ENCODE results near the gene NNAT.
"Not testable (repeated sequence)": the region's sequence is repeated elsewhere in the genome, so short reads cannot be mapped to it uniquely, and the experiment has no call there.

NNAT gene

DNA sequence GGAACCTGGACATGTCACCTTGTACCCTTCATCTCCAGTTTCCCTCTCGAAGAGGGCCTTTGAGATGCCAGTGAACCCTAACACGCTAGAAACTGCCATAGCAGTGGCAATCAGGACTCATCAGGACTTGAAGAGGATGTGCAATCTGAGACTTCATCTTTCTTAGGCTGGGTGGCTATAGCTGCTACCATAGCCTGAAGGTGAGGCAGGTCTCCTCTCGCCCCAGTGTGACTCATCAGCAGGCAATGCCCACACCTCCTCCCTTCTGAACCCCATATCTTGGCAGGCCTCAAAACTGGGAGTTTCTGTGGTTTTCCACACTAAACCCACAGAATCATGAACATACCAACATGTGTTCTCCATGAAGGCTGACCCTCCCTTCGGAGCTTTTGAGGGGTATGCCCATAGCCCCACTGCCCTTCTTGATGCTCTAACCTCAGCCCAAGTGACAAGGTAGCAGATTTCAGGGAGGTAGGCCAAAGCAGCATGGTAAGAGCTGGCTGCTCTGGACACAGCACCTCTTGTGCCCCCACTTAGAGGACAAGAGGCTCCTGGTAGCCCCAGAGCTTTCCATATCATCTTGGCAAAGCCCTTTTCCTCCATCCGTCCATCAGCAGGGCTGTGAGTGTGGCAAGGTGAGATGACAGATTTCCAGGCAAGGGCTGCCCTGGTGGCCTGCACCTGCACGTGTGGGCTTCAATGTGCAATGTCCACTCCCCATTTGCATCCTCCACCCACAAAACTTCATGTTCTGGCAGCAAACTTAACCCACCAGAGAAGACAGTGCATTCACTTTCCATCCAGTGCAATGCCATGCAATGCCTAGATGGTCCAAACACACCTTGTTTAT is 4.0 kb downstream of the NNAT start:
- DNase-seq = no peak

DNA sequence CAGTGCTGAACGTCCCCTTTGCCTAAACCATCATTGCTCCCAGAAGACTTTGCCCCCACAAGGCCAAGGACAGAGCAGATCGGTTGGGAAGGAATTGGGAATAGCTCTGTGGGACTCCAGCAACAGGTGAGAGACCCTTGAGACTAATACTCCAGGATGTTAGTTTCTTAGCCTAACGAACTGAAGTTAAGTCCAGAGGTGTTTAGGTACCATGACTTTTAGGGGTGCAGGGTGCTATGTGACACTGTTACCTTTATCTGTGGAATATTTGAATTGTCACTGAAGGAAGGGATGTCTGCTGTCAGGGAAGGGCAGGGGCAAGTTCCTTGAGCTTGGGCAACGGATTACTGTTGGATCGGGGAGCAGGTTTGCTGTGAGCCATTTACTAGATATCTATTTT is 4.8 kb downstream of the NNAT start:
- no peak for DNase-seq

DNA sequence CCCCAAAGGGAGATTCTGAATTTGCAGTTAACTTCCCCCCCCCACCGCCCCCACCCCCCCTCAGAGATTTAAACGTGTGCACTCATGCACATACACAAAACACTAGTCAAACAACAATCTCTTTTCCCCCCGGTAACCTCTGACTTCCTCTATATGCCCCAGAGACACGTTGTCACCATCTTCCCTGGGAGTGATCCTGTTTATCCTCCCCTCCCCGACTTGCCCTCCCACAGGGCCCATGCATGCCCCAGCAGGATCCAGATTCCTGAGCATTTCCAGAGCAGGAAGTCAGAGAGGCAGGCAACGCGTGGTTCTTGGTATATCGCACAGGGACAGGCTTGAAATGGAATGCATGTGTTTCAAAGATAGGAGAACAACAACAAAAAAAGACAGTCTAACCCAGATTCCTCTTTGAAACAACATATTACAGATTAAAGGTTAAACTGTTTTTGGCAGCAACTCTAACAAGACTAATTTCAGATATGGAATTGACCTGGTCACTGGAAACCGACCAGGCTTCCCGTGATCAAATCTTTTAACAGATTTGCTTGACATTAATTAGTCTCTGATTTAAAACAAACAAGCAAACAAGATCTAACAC is 5.3 kb downstream of the NNAT start:
- no peak for DNase-seq

DNA sequence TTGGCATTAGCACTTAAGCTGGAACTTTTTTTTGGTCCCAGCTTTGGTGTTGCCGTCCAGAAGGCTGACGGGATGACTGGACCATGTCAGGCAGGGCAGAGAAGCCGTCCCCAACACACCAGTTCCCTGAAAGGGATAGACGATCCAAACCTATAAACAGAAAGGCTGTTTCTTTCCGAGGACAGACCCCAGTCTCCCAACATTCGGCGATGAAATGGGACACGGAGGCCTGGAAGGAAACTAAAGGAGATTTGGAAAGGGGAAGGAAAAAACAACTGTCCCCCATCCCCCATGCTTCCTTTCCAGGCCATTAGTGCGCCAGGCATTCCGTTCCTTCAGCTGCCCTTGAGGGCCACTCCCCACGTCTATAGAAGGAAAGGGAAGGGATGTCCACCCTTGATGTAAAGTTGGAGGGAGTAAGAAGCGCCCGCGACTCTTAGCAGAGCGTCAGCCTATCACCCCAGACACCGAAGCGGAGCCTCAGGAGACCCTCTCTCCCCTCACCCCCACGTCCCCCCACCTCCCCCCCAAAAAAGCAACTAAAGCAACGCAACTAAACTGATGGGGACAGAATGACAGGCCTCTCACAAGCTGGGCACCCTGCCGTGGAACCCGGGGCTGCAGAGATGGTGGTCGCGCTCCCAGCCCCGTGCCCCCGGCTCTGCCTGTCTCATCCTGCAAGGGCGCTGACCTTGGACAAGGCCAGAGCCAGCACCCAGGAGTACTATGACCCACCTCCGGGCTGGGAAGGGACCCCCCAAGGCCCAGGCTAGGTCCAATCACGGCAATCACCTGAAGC is 6.0 kb downstream of the NNAT start:
- no peak for DNase-seq

DNA sequence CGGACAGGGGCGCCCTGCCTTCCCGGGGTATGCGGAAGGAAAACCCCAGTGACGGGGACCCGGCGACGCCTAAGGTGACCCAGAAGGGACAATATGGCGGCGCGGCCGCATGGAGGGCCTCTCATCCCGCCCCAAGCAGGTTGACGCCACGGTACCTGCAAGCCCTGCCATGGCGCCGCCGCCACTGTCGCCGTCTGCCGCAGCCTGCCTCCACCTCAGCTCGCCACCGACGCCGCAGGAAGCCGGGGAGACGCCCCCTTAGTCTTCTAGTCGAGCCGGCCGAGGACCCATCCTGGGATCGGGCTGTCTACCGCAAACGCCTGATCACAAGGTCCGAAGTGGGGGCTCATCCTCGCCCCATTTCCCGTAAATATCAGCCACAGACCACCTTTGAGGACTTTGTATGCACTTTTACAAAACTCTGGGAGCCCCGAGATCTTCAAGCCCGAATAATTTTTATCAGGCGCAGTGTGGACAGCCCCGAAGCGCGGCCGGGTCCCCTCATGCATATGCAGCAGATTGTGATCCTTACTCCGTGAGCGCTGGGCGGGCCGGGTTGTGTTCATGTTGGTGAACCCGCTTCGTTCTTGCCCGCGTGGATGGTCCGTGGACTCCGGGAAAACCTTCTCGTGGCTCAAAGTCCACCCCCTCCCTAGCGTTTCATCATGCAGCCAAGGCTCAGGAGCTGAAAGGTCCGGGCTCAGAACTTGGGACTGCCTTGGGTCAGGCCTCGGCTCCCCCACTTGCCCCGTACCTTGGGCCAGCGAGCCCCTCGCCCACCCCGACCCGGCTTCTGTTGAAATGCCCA is 6.8 kb downstream of the NNAT start, which contains the start of gene BLCAP:
Gene BLCAP (minus strand): TSS at position 239 of the 808 bp plus-strand sequence. CDS start 8,702 bp downstream, outside the sequence.
- DNase-seq = peak; percentile 91

DNA sequence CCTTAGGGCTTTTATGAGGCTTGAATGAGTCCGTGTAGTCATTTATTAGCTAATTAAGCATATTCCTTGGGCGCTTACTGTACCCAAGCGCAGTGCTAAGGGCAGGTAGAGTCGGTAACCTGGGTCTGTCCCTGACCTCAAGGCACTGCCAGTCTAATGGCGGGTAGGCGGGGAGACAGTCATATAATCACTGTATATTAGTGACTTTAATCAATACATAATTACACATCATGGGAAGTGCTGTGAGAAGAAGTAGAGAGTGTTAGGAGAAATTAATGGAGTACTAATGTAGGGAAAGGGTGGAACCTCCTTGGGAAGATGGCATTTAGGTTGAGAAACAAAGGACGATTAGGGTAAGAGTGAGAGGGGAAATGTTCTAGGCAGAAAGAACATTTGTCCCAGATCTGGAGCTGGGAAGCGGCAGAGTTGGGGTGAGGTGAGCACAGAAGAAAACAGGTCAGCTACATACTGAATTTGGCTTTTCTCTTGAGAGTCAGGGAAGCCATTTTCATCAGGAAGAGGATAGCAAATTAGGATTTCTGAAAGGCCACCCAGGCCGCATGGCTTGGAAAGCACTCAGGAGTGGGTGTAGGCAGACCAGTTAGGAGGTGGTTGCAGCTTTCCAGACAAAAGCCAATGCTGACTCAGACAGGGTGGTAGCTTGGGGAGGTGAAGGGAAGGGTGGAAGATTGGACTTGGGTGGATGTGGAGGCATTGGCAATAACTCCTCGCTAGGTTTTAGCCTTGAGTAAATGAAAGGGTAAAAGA is 7.6 kb downstream of the NNAT start:
- no peak for DNase-seq

DNA sequence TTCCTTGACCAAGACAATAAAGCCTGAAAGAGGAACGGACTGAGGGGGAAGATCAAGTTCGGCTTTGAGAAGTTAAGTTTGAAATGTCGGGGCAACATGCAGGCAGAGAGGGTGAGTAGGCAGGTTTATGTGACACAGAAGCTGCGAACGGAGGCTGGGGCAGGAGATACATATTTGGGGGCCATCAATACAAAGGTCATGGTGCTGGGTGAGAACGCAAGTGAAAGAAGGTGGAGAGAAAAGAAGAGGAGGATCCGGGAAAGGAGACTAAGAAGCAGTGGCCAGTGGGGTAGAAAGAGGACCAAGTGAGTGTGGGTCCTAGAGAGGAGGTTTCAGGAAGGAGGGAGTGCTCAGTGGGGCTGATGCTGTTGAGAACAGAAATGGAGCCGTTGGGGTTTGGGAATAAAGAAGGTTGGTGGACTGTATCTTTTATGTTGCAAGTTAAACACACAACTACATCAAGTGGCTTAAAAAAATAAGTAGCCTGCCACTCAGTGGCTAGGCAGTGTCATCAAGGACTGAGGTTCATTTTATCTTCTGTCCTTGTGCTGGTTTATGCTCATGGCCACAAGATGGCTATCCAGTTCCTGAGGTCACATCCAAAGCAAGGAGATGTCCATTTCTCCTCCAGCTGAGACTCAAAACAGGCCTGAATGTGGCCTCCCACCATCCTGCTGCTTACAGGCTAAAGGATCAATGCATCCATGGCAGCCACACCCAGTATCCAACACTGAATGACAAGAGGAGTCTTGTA is 8.3 kb downstream of the NNAT start:
- no peak for DNase-seq

DNA sequence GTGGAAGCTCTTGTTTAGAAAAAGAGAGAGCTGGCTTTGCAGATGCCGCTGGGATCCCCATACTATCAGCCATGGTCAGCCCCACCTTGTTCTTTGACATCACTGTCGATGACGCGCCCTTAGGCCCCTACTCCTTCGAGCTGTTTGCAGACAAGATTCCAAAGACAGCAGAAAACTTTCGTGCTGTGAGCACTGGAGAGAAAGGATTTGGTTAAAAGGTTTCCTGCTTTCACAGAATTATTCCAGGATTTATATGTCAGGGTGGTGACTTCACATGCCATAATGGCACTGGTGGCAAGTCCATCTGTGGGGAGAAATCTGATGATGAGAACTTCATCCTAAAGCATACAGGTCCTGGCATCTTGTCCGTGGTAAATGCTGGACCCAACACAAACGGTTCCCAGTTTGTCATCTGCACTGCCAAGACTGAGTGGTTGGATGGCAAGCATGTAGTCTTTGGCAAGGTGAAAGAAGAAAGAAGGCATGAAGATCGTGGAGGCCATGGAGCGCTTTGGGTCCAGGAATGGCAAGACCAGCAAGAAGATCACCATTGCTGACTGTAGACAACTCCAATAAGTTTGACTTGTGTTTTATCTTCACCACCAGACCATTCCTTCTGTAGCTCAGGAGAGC is 9.0 kb downstream of the NNAT start:
- no peak for DNase-seq

DNA sequence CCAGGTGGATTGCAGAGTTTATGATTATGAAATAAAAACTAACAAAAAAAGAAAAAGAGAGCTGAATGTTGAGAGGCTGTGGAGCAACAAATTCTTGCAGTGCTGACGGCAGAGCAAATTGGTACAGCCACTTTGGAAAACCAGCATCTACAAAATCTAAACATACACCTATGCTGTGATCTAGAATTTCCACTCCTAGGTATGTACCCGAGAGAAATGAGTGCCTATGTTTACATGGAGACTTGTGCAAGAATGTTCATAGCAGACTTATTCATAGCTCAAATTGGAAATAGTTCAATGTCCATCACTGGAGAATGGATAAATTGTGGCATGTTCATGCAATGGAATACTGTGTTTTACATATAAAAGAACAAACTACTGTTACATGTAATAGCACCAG is 9.6 kb downstream of the NNAT start:
- DNase-seq = no peak

DNA sequence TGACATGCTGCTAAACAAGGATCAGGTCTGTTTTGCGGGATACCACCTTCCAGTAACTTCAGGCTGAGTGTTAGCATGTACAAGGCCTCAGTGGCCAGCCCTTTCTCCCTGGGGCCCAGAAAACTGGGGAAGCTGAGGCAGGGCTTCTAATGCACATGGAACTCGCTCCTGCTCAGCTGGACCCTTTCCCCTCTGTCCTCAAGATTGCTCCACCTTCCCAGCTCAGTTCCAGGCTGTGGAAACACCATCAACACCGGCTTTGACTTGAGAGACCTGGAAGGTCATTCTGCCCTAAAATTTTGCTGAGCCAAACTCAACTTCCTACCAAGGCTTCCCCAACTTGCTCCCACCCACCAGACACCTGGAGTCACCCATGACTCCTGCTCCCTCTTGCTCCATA is 10.8 kb downstream of the NNAT start:
- no peak for DNase-seq

DNA sequence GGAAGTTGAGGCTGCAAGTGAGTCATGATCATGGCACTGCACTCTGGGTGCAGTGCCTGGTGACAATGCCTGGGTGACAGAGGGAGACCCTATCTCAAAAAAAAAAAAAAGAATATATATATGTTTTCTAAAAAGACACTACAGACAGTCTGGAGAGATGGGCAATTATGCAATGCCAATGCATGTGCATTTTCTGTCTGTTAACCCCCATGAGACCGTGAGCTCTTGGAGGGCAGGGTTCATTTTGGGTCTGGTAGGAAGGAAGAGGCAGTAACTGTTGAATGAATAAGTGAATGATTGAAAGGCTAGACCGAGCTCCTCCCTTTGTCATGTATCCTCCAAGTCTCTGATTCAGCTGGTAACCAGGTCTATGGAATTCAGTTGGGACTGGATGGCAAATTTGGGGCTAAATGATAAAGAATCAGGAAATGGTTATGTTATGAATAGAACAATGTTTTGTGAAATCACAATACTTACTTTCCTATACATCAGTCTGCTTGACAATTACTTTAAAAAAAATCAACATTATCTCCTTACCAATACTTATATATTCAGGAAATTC is 12.2 kb downstream of the NNAT start:
- no peak for DNase-seq

DNA sequence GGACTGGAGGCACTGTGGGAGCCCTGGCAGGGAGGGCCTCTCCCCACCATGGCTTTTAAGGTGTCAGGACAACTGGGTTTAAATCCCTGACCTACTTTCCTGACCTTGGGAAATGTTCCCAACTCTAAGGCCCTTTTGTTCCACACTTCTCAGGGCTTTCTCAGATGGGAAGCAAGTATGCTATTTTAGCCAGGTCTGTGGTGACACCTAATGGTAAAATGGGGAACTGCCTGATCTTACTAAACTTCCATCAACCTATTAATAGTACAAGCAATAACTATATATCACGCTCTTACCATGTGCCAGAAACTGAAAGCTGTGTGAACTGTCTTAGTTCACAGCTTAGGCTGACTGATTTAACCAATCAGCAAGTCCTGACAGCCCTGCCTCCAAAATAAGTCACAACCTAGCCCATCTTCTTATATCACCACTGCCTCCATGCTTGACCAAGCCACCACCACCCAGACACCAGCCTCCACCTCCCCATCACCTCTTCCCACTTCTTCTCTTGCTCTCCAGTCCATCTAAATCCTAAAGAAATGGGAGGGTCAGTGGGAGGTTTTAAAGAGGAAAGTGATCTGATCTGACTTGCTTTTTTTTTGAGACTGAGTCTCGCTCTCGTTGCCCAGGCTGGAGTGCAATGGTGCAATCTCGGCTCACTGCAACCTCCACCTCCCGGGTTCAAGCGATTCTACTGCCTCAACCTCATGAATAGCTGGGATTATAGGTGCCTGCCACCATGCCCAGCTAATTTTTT is 13.5 kb downstream of the NNAT start:
- DNase-seq = peak; percentile 83

DNA sequence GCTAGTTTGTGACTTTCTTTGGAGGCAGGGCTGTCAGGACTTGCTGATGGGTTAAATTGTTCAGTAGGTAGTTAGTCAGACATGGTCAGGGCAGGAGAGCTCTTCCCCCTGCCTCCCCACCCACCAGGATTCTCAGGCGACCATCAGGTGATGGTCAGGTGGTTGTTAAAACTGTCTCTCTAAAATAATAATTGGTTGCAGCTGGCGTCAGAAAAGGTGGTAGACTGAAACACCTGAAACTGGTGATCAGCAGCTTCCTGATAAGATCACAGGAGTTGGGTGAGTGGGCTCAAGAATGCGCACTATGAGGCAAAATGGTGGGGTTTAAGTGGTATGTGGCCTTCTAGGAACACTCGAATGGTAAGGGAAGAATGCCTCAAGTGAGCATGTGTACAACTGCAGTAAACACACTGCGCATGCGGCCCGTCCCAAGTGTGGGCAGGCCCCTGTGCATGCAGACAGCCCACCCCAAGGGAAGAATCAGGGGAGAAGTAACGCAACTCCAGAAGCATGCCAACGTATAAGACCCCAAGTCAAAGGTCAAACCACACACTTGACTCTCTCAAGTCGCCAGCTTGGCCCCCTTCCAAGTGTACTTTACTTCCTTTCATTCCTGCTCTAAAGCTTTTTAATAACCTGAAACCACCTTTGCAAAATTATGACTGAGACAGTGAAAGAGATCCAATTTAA is 14.5 kb downstream of the NNAT start:
- DNase-seq = peak; percentile 7

DNA sequence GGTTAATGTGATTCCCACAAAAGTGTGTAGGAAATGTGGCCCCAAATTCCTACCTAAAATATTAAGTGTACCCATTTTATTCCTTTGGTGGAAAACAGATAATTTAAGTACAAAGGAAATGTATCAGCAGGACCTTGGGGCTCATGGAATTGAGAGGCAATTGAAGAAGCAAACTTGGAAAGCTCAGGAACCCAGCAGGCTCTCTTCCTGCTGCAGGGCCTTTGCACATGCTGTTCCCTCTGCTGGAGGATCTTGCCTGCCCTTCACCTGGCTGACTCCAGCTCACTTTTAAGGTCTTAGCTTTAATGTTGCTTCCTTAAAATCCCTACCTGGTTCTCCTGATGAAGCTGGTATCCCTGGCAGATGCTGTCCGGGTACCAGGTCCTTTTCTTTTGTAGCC is 16.5 kb downstream of the NNAT start:
- DNase-seq = no peak

DNA sequence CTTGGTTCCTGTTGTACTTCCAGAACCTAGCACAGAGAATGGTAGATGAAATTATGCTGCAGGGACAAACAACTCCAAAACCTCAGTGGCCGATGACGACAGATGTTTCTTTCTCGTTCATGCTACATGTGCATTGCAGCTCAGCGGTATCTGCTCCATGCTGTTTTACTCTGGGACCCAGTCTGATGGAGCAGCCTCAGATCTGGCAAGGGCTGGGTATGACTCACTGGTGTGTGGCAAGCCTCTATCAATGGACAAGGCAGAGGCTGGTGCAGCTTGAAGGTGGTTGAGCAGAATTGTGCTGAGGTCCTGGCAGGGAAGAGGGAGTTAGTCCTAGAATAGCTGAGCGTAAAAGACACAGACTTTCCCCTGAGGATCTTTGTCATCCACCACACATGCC is 17.0 kb downstream of the NNAT start:
- DNase-seq = no peak

DNA sequence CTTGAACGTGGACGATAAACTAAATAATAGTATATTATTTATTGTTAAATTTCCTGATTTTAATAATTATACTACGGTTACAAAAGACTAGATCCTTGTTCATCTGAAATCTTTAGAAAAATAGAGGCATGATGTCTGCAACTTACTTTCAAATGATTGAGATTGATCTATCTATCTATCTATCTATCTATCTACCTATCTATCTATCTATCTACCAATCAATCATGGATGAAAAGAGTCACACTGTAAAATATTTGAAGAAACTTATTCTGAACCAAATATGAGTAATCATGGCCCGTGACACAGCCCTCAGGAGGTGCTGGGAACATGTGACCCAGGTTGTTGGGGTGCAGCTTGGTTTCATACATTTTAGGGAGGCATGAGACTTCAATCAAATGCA is 18.4 kb downstream of the NNAT start:
- no peak for DNase-seq

DNA sequence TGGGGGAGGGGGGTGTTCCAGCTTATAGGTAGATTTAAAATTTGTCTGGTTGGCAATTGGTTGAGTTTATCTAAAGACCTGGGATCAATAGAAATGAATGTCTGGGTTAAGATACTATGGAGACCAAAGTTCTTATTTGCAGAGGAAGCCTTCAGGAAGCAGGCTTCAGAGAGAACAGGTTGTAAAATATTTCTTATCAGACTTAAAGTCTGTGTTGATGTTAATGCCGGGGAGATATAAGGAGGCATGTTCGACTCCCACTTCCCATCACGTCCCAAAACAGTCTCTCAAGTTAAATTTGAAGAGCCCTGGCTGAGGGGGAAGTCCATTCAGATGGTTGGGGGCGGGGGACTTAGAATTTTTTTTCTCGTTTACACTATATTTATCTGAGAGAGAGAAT is 19.0 kb downstream of the NNAT start:
- DNase-seq = no peak

DNA sequence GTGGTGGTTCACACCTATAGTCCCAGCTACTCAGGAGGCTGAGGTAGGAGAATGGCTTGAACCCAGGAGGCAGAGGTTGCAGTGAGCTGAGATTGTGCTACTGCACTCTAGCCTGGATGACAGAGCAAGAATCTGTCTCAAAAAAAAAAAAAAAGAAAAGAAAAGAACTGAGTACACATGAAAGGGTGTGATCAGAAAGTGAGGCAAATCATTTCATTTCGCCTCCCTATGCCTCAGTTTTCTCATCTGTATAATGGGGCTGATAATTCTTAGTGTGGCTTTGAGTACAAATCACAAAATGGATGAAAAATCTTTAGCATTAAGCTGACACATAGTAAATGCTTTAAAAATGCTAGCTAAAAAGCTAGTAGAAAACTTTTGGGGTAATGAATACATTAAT is 19.8 kb downstream of the NNAT start:
- not testable (repeated sequence) for DNase-seq

DNA sequence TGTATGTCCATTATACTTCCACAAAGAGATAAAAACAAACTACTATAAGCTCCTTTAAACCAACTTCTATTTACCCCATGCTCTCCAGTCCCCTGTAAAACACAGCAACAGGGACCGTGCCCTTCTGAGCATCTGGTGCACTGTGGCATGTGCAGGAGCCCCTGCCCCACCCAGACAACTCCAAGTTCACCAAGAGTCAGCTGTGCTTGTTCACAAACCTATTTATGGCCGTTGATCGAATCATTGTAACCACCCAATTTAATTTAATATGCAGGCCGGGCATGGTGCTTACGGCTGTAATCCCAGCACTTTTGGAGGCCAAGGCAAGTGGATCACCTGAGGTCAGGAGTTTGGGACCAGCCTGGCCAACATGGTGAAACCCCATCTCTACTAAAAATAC is 20.3 kb downstream of the NNAT start:
- DNase-seq = no peak
